Measurements from ENCODE around the gene ZNF324.
A peak's percentile ranks its signal among the peaks of the same experiment; 100 is the strongest.
"Not testable (repeated sequence)": the region's sequence is repeated elsewhere in the genome, so short reads cannot be mapped to it uniquely, and the experiment has no call there.

Gene ZNF324

DNA sequence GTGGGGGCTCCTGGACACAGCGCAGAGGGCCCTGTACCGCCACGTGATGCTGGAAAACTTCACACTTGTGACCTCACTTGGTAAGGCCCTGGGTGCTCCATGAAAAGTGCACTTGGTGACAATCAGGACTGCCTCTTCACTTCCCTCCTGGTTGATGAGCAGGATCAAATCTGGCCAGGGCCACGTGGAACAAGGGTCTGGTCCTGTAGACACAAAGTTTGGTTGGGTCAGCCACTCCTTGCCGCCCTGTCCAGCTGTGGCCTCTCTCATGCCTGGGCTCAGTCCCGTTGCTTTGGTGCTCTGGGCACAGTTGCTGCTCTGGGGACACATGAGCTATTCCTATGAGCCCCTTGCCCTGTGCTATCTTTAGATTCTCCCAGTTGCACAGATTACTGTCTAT, 13.1 kb upstream of the ZNF324 start:
- H3K27me3 Mint-ChIP-seq = peaks cover 11% of the 10 kb centered on the region
- peaks cover 9% of the 10 kb centered on the region for H3K36me3 Mint-ChIP-seq (ENCODE audit: insufficient read depth)
- peak overlapping the region; percentile 40 for H3K4me3 Mint-ChIP-seq
- ATAC-seq (replicated peaks; ENCODE audit: extremely low read depth, poor library complexity, severe bottlenecking) (no peak), DNase-seq (ENCODE audit: low spot score in 2 of 2) (no peak)
- H3K27ac Mint-ChIP-seq (ENCODE audit: low read depth) = no peak overlapping the region
- peaks cover 33% of the 10 kb centered on the region for H3K4me1 Mint-ChIP-seq
- no peaks in the 10 kb centered on the region for H3K9me3 Mint-ChIP-seq

DNA sequence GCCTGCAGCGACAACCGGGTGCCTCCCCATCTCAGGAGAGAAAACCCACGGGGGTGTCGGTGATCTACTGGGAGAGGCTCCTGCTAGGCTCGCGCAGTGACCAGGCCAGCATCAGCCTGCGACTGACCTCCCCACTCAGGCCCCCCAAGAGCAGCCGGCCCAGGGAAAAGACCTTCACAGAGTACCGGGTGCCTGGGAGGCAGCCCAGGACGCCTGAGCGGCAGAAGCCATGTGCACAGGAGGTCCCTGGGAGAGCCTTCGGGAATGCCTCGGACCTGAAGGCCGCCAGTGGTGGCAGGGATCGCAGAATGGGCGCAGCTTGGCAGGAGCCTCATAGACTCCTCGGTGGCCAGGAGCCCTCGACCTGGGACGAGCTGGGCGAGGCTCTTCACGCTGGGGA, 11.6 kb upstream of the ZNF324 start:
- H3K4me3 Mint-ChIP-seq = no peak overlapping the region
- no peaks in the 10 kb centered on the region for H3K9me3 Mint-ChIP-seq
- ATAC-seq (replicated peaks; ENCODE audit: extremely low read depth, poor library complexity, severe bottlenecking) (no peak), DNase-seq (ENCODE audit: low spot score in 2 of 2) (no peak)
- peaks cover 32% of the 10 kb centered on the region for H3K4me1 Mint-ChIP-seq
- H3K27me3 Mint-ChIP-seq = no peaks in the 10 kb centered on the region
- peaks cover 9% of the 10 kb centered on the region for H3K36me3 Mint-ChIP-seq (ENCODE audit: insufficient read depth)
- H3K27ac Mint-ChIP-seq (ENCODE audit: low read depth) = no peak overlapping the region

DNA sequence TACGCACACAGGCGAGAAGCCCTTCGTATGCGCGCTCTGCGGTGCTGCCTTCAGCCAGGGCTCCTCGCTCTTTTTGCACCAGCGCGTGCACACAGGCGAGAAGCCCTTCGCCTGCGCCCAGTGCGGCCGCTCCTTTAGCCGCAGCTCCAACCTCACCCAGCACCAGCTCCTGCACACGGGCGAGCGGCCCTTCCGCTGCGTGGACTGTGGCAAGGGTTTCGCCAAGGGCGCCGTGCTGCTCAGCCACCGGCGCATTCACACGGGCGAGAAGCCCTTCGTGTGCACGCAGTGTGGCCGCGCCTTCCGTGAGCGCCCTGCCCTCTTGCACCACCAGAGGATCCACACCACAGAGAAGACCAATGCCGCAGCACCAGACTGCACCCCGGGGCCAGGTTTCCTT, 10.8 kb upstream of the ZNF324 start:
- H3K9me3 Mint-ChIP-seq = no peaks in the 10 kb centered on the region
- H3K4me1 Mint-ChIP-seq = peaks cover 24% of the 10 kb centered on the region
- no peak overlapping the region for H3K27ac Mint-ChIP-seq (ENCODE audit: low read depth)
- no peaks in the 10 kb centered on the region for H3K27me3 Mint-ChIP-seq
- ATAC-seq (replicated peaks; ENCODE audit: extremely low read depth, poor library complexity, severe bottlenecking) = no peak
- peaks cover 7% of the 10 kb centered on the region for H3K36me3 Mint-ChIP-seq (ENCODE audit: insufficient read depth)
- no peak for DNase-seq (ENCODE audit: low spot score in 2 of 2)
- no peak overlapping the region for H3K4me3 Mint-ChIP-seq

DNA sequence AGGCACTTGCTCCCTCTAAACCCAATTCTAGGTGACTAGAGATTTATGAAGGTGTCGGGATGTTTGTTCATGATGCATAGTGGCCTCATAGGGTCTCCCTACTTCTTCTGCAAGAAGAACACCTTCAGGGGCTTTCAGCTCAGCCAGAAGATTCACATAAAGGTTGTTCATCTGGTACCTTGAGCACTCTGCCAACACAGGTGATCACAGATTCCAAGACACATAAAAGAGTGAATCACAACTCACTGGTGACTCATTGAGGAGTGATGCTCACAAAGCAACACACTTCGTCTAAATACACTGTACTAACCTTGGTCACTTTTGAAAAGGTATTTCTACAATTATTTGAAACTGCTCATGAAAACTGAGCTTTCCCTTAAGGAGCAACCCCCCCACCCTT, 6.8 kb upstream of the ZNF324 start:
- Mint-ChIP-seq H3K9me3 (no peaks in the 10 kb centered on the region), H3K27me3 (no peaks in the 10 kb centered on the region), H3K4me3 (no peak overlapping the region), H3K27ac (ENCODE audit: low read depth) (no peak overlapping the region), H3K36me3 (ENCODE audit: insufficient read depth) (peaks cover 3% of the 10 kb centered on the region), H3K4me1 (no peaks in the 10 kb centered on the region)
- DNase-seq (ENCODE audit: low spot score in 2 of 2) (no peak), ATAC-seq (replicated peaks; ENCODE audit: extremely low read depth, poor library complexity, severe bottlenecking) (no peak)

DNA sequence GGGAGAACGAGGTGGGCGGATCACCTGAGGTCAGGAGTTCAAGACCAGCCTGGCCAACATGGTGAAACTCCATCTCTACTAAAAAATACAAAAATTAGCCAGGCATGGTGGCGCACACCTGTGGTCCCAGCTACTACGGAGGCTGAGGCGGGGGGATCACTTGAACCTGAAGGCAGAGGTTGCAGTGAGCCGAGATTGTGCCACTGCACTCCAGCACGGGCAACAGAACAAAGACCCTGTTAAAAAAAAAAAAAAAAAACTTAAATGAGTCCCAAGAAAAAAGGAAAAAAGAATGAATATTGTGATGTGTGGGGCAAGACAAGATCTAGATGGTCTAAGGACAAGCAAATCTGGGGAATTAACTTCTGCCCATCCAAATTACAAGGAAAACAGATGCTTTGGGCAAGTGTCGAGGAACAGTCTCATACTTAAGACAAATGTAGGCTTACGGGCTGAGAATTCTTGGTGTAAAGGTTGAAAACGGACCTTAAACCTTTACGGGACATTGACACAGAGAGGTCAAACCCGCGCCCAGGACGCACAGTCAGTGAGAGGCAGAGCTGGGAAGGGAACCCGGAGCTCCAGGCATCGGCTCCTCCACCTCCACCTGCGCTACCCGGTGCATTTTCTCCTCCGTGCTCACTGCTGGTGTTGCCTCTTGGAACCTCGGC, 656 bp upstream of the ZNF324 start:
- Mint-ChIP-seq H3K4me1 (peaks cover 20% of the 10 kb centered on the region), H3K4me3 (peak overlapping the region; percentile 85), H3K9me3 (no peaks in the 10 kb centered on the region), H3K27me3 (no peaks in the 10 kb centered on the region), H3K27ac (ENCODE audit: low read depth) (peak overlapping the region; percentile 85), H3K36me3 (ENCODE audit: insufficient read depth) (peaks cover 5% of the 10 kb centered on the region)
- DNase-seq (ENCODE audit: low spot score in 2 of 2) (no peak), ATAC-seq (replicated peaks; ENCODE audit: extremely low read depth, poor library complexity, severe bottlenecking) (peak; percentile 3)

DNA sequence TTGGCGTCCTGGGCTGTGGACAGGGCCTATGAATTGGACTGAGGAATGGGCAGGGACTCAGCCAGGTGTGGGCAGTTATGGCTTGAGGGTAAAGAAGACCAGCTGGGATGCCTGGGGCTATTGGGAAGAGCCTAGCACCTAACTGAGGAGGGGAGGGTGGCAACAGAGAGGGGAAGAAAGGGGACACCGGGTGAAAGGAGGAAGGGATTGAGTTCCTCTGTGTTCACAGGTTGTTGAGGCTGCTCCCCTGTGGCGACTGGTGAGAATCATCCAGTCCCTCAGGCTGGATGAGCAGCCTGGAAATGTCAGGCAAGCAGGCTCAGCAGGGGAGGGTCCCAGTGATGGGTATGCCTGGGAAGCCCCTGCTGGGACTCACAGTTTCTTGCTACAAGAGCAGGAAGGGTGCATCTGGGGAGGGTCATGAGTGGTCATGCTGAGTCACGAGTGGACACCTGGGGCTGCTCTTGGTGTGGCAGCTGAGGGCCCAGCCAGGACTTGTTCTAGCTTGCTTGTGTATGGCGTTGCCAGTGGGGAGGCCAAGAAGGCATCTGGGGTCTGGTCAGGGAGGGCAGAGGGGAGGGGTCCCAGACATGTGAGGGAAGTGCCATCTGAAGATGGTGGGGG, 1.4 kb downstream of the ZNF324 start:
- peaks cover 13% of the 10 kb centered on the region for H3K36me3 Mint-ChIP-seq (ENCODE audit: insufficient read depth)
- peak overlapping the region; percentile 85 for H3K4me3 Mint-ChIP-seq
- ATAC-seq (replicated peaks; ENCODE audit: extremely low read depth, poor library complexity, severe bottlenecking) (no peak), DNase-seq (ENCODE audit: low spot score in 2 of 2) (no peak)
- H3K27me3 Mint-ChIP-seq = no peaks in the 10 kb centered on the region
- H3K9me3 Mint-ChIP-seq = no peaks in the 10 kb centered on the region
- H3K4me1 Mint-ChIP-seq = peaks cover 20% of the 10 kb centered on the region
- peak overlapping the region; percentile 85 for H3K27ac Mint-ChIP-seq (ENCODE audit: low read depth)

DNA sequence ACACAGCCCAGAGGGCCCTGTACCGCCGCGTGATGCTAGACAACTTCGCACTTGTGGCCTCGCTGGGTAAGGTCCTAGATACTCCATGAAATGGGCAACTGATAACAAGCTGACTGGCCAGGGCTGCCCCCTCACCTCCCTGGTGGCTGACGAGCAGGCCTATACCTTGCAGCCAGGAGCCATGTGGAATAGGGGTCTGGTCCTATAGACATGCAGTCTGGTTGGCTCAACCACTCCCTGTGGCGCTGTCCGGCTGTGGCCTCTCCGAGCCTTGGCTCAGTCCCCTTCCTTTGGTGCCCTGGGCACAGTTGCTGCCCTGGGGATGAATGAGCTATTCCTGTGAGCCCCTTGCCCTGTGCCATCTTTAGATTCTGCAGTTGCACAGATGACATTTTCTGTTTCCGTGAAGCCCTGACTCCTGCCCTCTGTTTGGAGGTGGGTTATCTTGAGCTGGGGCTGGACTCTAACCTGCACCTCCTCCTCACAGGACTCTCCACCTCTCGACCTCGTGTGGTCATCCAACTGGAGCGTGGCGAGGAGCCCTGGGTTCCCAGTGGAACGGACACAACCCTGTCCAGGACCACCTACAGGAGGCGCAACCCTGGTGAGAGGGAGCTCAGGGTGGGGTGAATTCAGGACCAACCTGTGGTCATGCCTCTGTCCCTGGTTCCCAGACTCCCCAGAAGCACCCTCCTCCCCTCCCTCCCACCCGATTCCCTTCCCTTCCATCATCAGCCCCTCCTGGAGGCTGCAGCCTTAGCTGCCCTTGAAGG, 2.5 kb downstream of the ZNF324 start:
- peaks cover 13% of the 10 kb centered on the region for H3K36me3 Mint-ChIP-seq (ENCODE audit: insufficient read depth)
- peak overlapping the region; percentile 23 for H3K4me3 Mint-ChIP-seq
- no peak overlapping the region for H3K27ac Mint-ChIP-seq (ENCODE audit: low read depth)
- H3K9me3 Mint-ChIP-seq = no peaks in the 10 kb centered on the region
- ATAC-seq (replicated peaks; ENCODE audit: extremely low read depth, poor library complexity, severe bottlenecking) (no peak), DNase-seq (ENCODE audit: low spot score in 2 of 2) (no peak)
- H3K27me3 Mint-ChIP-seq = no peaks in the 10 kb centered on the region
- peaks cover 20% of the 10 kb centered on the region for H3K4me1 Mint-ChIP-seq

DNA sequence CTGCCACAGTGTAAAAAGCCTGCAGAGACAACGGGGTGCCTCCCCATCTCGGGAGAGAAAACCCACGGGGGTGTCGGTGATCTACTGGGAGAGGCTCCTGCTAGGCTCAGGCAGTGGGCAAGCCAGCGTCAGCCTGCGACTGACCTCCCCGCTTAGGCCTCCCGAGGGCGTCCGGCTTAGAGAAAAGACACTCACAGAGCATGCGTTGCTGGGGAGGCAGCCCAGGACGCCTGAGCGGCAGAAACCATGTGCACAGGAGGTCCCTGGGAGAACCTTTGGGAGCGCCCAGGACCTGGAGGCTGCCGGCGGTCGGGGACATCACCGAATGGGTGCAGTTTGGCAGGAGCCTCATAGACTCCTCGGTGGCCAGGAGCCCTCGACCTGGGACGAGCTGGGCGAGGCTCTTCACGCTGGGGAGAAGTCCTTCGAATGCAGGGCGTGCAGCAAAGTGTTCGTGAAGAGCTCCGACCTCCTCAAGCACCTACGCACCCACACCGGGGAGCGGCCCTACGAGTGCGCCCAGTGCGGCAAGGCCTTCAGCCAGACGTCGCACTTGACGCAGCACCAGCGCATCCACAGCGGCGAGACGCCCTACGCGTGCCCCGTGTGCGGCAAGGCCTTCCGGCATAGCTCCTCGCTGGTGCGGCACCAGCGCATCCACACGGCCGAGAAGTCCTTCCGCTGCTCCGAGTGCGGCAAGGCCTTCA, 4.1 kb downstream of the ZNF324 start:
- not testable (repeated sequence) for H3K27ac Mint-ChIP-seq (ENCODE audit: low read depth); DNase-seq (ENCODE audit: low spot score in 2 of 2); H3K4me3 Mint-ChIP-seq; H3K9me3 Mint-ChIP-seq; ATAC-seq (replicated peaks; ENCODE audit: extremely low read depth, poor library complexity, severe bottlenecking); H3K27me3 Mint-ChIP-seq
- peaks cover 20% of the 10 kb centered on the region for H3K36me3 Mint-ChIP-seq (ENCODE audit: insufficient read depth)
- H3K4me1 Mint-ChIP-seq = peaks cover 20% of the 10 kb centered on the region

DNA sequence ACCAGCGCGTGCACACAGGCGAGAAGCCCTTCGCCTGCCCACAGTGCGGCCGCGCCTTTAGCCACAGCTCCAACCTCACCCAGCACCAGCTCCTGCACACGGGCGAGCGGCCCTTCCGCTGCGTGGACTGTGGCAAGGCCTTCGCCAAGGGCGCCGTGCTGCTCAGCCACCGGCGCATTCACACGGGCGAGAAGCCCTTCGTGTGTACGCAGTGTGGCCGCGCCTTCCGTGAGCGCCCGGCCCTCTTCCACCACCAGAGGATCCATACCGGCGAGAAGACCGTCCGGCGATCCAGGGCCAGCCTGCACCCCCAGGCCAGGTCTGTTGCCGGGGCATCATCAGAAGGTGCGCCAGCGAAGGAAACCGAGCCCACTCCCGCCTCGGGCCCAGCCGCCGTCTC, 4.9 kb downstream of the ZNF324 start:
- no peaks in the 10 kb centered on the region for H3K27me3 Mint-ChIP-seq
- peaks cover 20% of the 10 kb centered on the region for H3K4me1 Mint-ChIP-seq
- peaks cover 20% of the 10 kb centered on the region for H3K36me3 Mint-ChIP-seq (ENCODE audit: insufficient read depth)
- H3K4me3 Mint-ChIP-seq = no peak overlapping the region
- DNase-seq (ENCODE audit: low spot score in 2 of 2) (no peak), ATAC-seq (replicated peaks; ENCODE audit: extremely low read depth, poor library complexity, severe bottlenecking) (no peak)
- H3K9me3 Mint-ChIP-seq = no peaks in the 10 kb centered on the region
- no peak overlapping the region for H3K27ac Mint-ChIP-seq (ENCODE audit: low read depth)

DNA sequence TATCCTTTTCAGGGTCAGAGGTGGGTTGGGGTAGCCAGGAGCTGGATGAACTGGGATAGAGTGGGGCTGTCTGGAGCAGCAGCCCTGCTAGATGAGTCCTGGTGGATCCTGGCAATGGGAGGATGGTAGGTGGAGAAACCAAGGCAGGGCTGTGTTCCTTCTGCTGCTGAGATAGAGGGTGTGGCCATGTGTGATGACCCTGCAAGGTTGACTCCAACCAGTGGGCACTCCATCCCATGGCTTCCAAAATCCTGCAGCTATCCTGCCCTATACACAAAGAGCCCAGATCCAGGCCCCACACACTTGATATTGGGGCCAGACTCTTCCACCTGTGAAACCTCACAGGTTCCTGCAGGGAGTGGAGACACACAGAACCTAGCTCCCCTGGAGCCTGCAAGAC, 6.9 kb downstream of the ZNF324 start:
- no peak overlapping the region for H3K4me3 Mint-ChIP-seq
- peak overlapping the region; percentile 65 for H3K27ac Mint-ChIP-seq (ENCODE audit: low read depth)
- H3K27me3 Mint-ChIP-seq = no peaks in the 10 kb centered on the region

DNA sequence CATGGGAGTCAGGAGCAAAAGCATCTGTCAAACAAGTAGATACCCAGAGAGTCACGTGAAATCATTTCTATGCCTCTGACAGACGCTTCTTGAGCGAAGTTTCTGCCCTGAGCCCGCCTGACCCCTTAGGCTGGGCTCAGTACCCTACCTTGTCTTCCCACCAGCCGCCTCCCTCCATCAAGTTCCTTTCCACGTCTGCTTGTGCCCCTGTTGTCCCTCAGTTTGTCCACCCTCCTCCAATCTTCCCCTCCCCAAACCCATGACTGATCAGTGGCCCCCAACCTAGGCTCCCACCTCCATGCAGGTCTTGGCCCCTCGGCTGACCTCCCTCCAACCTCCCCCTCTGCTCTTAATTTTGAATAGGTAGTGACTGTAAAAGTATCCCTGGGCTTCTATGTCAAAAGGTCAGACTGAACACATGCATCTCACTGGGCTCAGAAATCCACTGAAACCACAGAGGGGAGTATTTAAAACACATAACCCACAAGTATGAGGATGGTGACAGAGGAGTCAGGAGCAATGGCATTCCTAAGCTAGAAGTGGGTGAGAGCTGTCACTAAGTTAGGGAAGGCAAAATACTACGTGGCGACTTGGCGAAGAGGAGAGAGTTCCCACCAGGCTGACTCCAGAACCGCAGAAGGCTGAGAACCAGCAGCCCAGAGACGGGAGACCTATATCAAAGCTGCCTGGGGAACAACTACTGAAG, 7.6 kb downstream of the ZNF324 start:
- peak overlapping the region; percentile 91 for H3K27ac Mint-ChIP-seq (ENCODE audit: low read depth)
- H3K36me3 Mint-ChIP-seq (ENCODE audit: insufficient read depth) = peaks cover 23% of the 10 kb centered on the region
- peak overlapping the region; percentile 77 for H3K4me3 Mint-ChIP-seq
- no peak for ATAC-seq (replicated peaks; ENCODE audit: extremely low read depth, poor library complexity, severe bottlenecking)
- no peaks in the 10 kb centered on the region for H3K27me3 Mint-ChIP-seq
- no peak for DNase-seq (ENCODE audit: low spot score in 2 of 2)
- H3K4me1 Mint-ChIP-seq = peaks cover 8% of the 10 kb centered on the region
- no peaks in the 10 kb centered on the region for H3K9me3 Mint-ChIP-seq

More for the DNA sequence above, 6.9 kb downstream of the ZNF324 start:
- ATAC-seq (replicated peaks; ENCODE audit: extremely low read depth, poor library complexity, severe bottlenecking) (no peak), DNase-seq (ENCODE audit: low spot score in 2 of 2) (no peak)
- Mint-ChIP-seq H3K9me3 (no peaks in the 10 kb centered on the region), H3K4me1 (peaks cover 8% of the 10 kb centered on the region), H3K36me3 (ENCODE audit: insufficient read depth) (peaks cover 23% of the 10 kb centered on the region)
